Measurements from ENCODE around the gene SOX5.

SOX5 gene

GRCh38 chr12:23488130-23488529, 461.3 kb downstream of the SOX5 start:
- DNase-seq (ENCODE audit: low read depth): no peak

GRCh38 chr12:23484238-23484637, 465.2 kb downstream of the SOX5 start:
- DNase-seq (ENCODE audit: low read depth): no peak

- no peak for DNase-seq (ENCODE audit: low read depth)
Observed at GRCh38 chr12:23482571-23482970, 466.9 kb downstream of the SOX5 start.

Data from T follicular helper cell (primary cell).